ENCODE results near the gene GRM7. TPM values are rescaled to one million over a fixed set of nuclear protein-coding genes. Genes with fewer than 3 reads are reported as not detected.

The GRM7 gene
- total RNA-seq, 2 donors from 2014 or later = not detected

DNA sequence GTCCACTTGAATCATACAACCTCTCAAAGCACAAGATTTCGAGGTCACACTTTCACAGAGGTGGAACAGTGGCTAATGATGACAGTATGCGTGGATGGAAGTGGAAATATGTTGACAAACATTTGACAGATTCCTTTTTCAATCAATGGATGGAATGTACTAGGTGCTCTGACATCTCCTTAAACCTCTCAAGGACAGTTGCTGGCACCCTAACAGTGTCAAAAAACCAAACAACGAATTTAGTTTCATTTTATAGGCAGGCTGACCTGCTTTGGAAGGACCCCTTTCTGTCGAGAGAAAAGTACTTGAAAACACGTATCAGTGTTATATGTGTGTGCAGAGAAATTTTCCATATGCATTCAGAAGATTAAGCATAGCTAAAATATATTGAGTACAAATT is 861.0 kb downstream of the GRM7 start:
- Mint-ChIP-seq H3K27me3 (no peaks in the 10 kb centered on the region), H3K4me3 (no peak overlapping the region), H3K36me3 (ENCODE audit: low read depth) (no peaks in the 10 kb centered on the region), H3K4me1 (no peaks in the 10 kb centered on the region), H3K27ac (no peak overlapping the region)
- ATAC-seq (no peak), DNase-seq (no peak)
- H3K9me3 ChIP-seq (ENCODE audit: control insufficient read depth, low read length, poor library complexity, severe bottlenecking) = no peaks in the 10 kb centered on the region

DNA sequence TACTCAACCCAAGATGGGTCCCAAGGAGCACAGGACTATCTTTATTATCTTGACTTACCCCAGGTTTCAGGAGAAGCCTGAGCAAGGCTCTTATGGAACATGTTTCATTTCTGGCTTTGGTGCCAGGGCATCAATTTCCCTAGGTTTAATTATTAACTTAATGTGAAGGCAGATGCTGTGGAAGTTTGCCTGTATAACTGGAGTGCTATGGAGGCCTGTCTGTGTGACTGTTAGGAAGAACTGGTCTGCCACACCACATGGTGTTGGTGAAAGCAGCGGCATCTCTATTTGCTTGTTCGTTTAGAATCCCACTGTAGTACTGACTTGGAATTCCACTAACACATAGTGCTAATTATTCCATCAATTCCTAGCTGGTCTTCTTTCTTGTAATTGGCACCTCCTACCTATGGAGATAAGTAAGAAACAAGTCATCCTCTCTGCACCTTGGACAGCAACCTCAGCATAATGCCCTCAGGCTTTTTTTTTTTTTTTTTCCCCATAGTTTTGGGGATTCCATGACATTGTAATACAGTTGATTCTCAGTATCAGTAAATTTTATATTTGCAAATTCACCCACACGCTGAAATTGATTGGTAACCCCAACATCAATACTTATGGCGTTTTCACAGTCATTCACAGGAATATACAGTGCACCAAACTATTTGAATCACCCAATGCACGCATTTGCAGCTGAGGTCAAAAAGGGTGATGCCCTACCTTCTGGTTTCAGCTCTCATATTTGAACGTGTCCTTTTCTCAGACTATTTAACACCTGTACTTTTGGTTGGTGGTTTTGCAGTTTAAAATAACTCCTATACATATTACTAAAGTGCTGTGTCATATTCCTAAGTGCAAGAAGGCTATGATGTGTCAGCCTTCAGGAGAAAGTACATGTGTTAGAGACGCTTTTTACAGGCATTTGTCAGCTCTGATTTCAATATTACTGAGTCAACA is 867.9 kb downstream of the GRM7 start:
- no peak overlapping the region for H3K27ac Mint-ChIP-seq

GRCh38 chr3:7733933-7734332 is 873.0 kb downstream of the GRM7 start:
- Mint-ChIP-seq H3K4me1 (no peaks in the 10 kb centered on the region), H3K27ac (no peak overlapping the region), H3K36me3 (ENCODE audit: low read depth) (no peaks in the 10 kb centered on the region), H3K27me3 (peaks cover 5% of the 10 kb centered on the region), H3K4me3 (no peak overlapping the region)
- no peak for DNase-seq
- ATAC-seq = no peak
- H3K9me3 ChIP-seq (ENCODE audit: control insufficient read depth, low read length, poor library complexity, severe bottlenecking) = no peaks in the 10 kb centered on the region

More for the DNA sequence above, 867.9 kb downstream of the GRM7 start:
- ATAC-seq (no peak), DNase-seq (no peak)
- no peaks in the 10 kb centered on the region for H3K36me3 Mint-ChIP-seq (ENCODE audit: low read depth)
- peaks cover 5% of the 10 kb centered on the region for H3K27me3 Mint-ChIP-seq
- H3K4me3 Mint-ChIP-seq = no peak overlapping the region
- no peaks in the 10 kb centered on the region for H3K4me1 Mint-ChIP-seq
- H3K9me3 ChIP-seq (ENCODE audit: control insufficient read depth, low read length, poor library complexity, severe bottlenecking) = no peaks in the 10 kb centered on the region

DNA sequence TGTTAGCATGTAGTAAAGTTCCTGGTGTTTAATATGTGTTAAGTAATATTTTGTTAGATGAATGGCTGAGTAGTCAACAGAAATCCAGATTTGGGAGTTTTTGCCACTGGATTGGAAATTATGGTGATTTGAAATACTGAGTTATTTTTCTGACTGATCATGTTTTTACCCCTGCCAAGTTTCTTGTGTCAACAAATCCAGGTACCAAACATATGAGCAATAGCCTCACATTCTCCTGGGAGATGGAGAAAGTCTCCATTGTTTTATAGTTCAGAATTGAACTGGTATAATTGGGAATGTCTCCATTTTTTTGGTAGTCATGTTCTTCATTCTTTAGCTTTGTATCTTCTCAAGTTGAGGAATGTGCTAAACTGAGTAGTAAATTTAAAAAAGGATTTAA is 873.5 kb downstream of the GRM7 start:
- ATAC-seq = no peak
- H3K9me3 ChIP-seq (ENCODE audit: control insufficient read depth, low read length, poor library complexity, severe bottlenecking) = no peaks in the 10 kb centered on the region
- Mint-ChIP-seq H3K4me1 (no peaks in the 10 kb centered on the region), H3K27me3 (peaks cover 8% of the 10 kb centered on the region), H3K27ac (no peak overlapping the region), H3K36me3 (ENCODE audit: low read depth) (no peaks in the 10 kb centered on the region), H3K4me3 (no peak overlapping the region)
- DNase-seq = no peak

GRCh38 chr3:7737263-7737662 is 876.3 kb downstream of the GRM7 start:
- no peaks in the 10 kb centered on the region for H3K9me3 ChIP-seq (ENCODE audit: control insufficient read depth, low read length, poor library complexity, severe bottlenecking)
- Mint-ChIP-seq H3K4me1 (no peaks in the 10 kb centered on the region), H3K36me3 (ENCODE audit: low read depth) (no peaks in the 10 kb centered on the region), H3K27me3 (peaks cover 6% of the 10 kb centered on the region), H3K4me3 (no peak overlapping the region), H3K27ac (no peak overlapping the region)
- DNase-seq (no peak), ATAC-seq (no peak)

GRCh38 chr3:7739754-7740153 is 878.8 kb downstream of the GRM7 start:
- no peaks in the 10 kb centered on the region for H3K36me3 Mint-ChIP-seq (ENCODE audit: low read depth)
- ATAC-seq = no peak
- H3K4me1 Mint-ChIP-seq = no peaks in the 10 kb centered on the region
- H3K27ac Mint-ChIP-seq = no peak overlapping the region
- no peaks in the 10 kb centered on the region for H3K9me3 ChIP-seq (ENCODE audit: control insufficient read depth, low read length, poor library complexity, severe bottlenecking)
- no peak for DNase-seq
- H3K27me3 Mint-ChIP-seq = peaks cover 6% of the 10 kb centered on the region
- H3K4me3 Mint-ChIP-seq = no peak overlapping the region

DNA sequence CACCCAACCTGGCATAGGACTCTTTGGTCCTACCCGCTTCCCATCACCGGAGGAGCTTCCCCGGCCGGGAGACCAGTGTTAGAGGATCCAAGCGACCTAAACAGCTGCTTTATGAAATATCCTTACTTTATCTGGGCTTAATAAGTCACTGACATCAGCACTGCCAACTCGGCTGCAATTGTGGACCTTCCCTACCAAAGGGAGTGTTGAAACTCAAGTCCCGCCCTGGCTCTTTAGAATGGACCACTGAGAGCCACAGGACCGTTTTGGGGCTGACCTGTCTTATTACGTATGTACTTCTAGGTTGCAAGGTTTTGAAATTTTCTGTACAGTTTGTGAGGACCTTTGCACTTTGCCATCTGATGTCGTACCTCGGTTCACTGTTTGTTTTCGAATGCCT is 879.5 kb downstream of the GRM7 start:
- H3K9me3 ChIP-seq (ENCODE audit: control insufficient read depth, low read length, poor library complexity, severe bottlenecking) = no peaks in the 10 kb centered on the region
- DNase-seq (no peak), ATAC-seq (no peak)
- Mint-ChIP-seq H3K4me1 (no peaks in the 10 kb centered on the region), H3K27me3 (peaks cover 6% of the 10 kb centered on the region), H3K4me3 (no peak overlapping the region), H3K27ac (no peak overlapping the region), H3K36me3 (ENCODE audit: low read depth) (no peaks in the 10 kb centered on the region)

DNA sequence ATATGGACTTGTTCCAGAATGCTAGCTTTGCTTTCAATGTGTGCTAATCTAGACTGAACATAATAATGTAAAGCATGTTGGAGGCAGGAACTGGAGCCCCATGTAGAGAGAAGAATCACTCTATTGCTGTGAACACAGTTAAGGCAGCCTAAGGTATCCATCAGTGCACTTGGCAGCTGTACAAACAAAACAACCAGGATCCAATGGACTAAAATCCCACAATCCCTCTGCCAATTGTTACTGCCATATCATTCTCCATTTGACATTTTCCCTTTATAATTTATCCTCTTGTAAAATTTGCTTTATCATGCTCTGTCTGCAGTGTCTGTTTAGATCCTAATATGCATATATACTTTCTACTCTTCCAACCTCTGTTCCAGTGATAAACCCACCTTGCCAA is 883.9 kb downstream of the GRM7 start:
- no peak overlapping the region for H3K4me3 Mint-ChIP-seq
- no peaks in the 10 kb centered on the region for H3K36me3 Mint-ChIP-seq (ENCODE audit: low read depth)
- H3K27me3 Mint-ChIP-seq = no peaks in the 10 kb centered on the region
- H3K9me3 ChIP-seq (ENCODE audit: control insufficient read depth, low read length, poor library complexity, severe bottlenecking) = no peaks in the 10 kb centered on the region
- ATAC-seq (no peak), DNase-seq (no peak)
- no peak overlapping the region for H3K27ac Mint-ChIP-seq
- no peaks in the 10 kb centered on the region for H3K4me1 Mint-ChIP-seq

DNA sequence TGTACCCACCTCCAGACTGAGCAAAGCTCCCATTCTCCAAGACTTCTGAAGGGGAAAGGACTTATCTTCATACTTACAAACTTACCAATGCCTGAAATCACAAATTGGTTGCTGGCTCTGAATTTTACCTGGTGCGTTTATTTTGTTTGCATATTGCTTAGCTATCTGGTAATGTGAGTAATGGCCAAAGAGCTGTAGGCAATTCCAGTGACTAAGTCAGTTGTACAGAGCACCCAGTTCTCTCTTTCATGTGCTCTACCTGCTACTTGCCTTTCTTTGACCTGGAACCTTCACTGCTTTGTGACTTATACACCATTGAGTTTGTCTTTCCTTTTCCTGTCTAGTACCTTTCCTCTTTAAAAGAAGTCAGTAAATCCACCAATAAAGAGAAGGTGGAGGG is 884.8 kb downstream of the GRM7 start:
- no peaks in the 10 kb centered on the region for H3K9me3 ChIP-seq (ENCODE audit: control insufficient read depth, low read length, poor library complexity, severe bottlenecking)
- ATAC-seq = no peak
- H3K36me3 Mint-ChIP-seq (ENCODE audit: low read depth) = no peaks in the 10 kb centered on the region
- H3K27me3 Mint-ChIP-seq = no peaks in the 10 kb centered on the region
- no peaks in the 10 kb centered on the region for H3K4me1 Mint-ChIP-seq
- no peak overlapping the region for H3K27ac Mint-ChIP-seq
- no peak for DNase-seq
- H3K4me3 Mint-ChIP-seq = no peak overlapping the region

GRCh38 chr3:7749931-7750695 is 889.2 kb downstream of the GRM7 start:
- Mint-ChIP-seq H3K4me3 (no peak overlapping the region), H3K27ac (no peak overlapping the region), H3K27me3 (no peaks in the 10 kb centered on the region), H3K4me1 (peaks cover 4% of the 10 kb centered on the region), H3K36me3 (ENCODE audit: low read depth) (no peaks in the 10 kb centered on the region)
- DNase-seq (no peak), ATAC-seq (no peak)
- H3K9me3 ChIP-seq (ENCODE audit: control insufficient read depth, low read length, poor library complexity, severe bottlenecking) = no peaks in the 10 kb centered on the region

DNA sequence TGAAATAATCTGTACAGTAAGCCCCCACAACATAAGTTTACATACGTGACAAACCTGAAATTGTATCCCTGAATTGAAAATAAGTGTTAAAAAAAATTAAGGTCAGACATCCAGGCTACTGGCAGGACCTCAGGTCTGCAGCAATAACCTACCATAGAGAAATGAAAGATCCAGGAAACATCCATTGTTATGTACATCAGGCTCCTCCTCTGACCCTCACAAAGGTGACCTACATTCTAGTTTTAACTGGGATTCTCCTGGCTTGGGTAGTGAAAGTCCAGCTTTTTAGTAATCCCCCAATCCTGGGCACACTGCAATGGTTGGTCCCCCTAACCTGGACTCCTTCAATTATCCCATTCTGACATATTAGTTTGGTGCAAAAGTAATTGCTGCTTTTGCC is 891.1 kb downstream of the GRM7 start:
- no peaks in the 10 kb centered on the region for H3K27me3 Mint-ChIP-seq
- H3K9me3 ChIP-seq (ENCODE audit: control insufficient read depth, low read length, poor library complexity, severe bottlenecking) = no peaks in the 10 kb centered on the region
- peaks cover 4% of the 10 kb centered on the region for H3K4me1 Mint-ChIP-seq
- no peak overlapping the region for H3K27ac Mint-ChIP-seq
- no peak for ATAC-seq
- no peak overlapping the region for H3K4me3 Mint-ChIP-seq
- H3K36me3 Mint-ChIP-seq (ENCODE audit: low read depth) = no peaks in the 10 kb centered on the region
- DNase-seq = no peak

DNA sequence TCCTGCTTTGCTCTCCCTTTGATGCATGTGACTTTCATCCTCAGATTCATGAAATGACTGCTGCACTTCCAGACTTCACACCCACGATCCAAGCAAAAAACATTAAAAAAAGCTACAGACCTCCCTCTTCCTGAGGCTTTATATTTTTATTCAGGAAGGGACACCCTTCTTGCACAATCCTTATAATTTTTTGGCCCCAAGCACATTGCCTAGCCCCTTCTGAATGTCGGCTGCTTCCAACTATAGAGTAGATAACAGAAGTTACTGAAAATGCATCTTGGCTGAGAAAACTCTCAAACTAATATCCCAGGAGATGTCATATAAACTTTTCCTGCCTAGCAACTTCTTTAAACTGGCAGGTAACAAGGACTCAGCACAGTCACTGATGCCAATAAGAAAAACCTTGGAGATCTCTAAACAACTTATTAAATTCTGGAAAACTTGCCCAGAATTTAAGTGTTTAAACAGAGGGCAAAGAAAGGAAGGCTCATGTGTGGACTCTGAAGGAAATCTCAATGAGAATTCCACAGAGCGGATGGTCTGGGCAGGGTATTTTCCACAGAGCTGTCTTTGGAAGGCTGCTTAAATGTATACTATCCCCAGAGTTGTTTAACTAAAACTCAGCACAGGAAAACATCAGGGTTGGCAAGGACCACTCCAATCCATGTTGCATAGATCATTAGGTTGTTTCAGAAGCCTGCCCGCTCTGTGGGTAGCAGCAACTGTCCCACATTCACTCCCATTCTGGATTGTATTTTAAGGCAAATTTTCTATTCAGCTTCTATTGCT is 893.9 kb downstream of the GRM7 start:
- H3K4me1 Mint-ChIP-seq = peaks cover 4% of the 10 kb centered on the region
- H3K9me3 ChIP-seq (ENCODE audit: control insufficient read depth, low read length, poor library complexity, severe bottlenecking) = no peaks in the 10 kb centered on the region
- no peak overlapping the region for H3K27ac Mint-ChIP-seq
- DNase-seq (no peak), ATAC-seq (no peak)
- H3K36me3 Mint-ChIP-seq (ENCODE audit: low read depth) = no peaks in the 10 kb centered on the region
- no peak overlapping the region for H3K4me3 Mint-ChIP-seq
- no peaks in the 10 kb centered on the region for H3K27me3 Mint-ChIP-seq

DNA sequence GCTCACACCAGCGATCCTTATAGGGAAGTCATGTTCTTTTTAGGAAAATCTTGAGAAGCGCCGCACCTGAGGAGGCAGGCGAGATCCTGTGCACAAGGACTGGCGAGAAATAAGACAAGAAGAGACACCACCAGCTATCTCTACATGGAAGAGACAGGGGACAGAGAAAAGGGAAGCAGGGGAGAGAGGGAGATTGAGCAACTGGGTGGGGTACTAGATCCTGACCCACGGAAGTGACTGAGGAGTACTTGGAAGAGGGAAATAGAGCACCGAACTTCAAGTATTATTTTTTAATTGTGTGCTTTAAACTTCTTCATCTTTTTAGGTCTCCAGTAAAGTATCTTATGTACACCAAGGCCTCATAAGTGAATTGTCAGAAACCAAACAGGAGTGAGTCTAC is 898.7 kb downstream of the GRM7 start:
- no peak overlapping the region for H3K27ac Mint-ChIP-seq
- H3K9me3 ChIP-seq (ENCODE audit: control insufficient read depth, low read length, poor library complexity, severe bottlenecking) = no peaks in the 10 kb centered on the region
- no peaks in the 10 kb centered on the region for H3K27me3 Mint-ChIP-seq
- DNase-seq (no peak), ATAC-seq (no peak)
- no peaks in the 10 kb centered on the region for H3K36me3 Mint-ChIP-seq (ENCODE audit: low read depth)
- no peak overlapping the region for H3K4me3 Mint-ChIP-seq
- no peaks in the 10 kb centered on the region for H3K4me1 Mint-ChIP-seq

Data from T-helper 17 cell (primary cell).